Stimulated activated CD4-positive, alpha-beta T cell treated with anti-CD3 and anti-CD28 coated beads, Interleukin-15, amount 100 ng/mL, for 24 hours (primary cell): ENCODE results near the gene ADCYAP1R1.

ENCODE experiments used
- DNase-seq: peaks from one replicate; pipeline ENCODE4 v3.0.0-alpha.2; 2020

ADCYAP1R1 gene

GRCh38 chr7:31108097-31108657, 56.1 kb downstream of the ADCYAP1R1 start:
- no peak for DNase-seq

DNA sequence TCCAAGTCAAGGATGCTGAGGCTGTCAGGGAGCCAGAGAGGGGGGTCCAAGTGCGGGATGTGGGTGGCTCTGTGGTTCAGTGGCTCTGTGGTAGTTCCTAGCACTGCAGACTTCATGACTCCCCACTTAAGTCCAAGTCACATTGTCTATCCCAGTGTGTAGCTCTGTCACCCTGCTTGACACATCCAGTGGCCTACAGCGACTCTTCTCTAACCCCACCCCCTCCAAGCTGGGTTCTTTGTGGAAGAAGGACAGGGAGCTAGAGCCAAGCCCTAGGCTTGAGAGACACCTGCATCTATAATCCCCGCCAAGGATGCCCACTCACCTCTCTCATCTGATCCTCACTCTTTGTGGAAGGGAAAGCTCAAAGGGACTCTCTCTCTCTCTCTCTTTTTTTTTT, 57.6 kb downstream of the ADCYAP1R1 start:
- no peak for DNase-seq

- no peak for DNase-seq
These were observed 58.4 kb downstream of the ADCYAP1R1 start for GRCh38 chr7:31110331-31111108.

DNA sequence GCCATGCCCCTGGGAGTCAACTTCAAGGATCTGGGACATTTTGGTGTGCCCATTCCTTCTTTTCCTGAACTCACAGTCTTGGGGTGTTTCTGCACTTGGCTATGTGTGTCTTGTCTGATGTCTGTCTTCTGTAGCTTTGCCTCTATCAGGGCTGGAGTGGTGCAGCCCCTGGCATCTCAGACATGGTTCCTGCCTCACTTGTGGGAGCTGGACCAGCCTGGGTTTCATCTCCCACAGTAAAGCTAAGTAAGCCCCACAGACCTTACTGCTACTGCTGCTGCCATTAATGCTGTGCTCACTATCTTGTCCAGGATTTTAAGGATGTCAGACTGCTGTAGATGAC, 59.0 kb downstream of the ADCYAP1R1 start:
- no peak for DNase-seq

DNA sequence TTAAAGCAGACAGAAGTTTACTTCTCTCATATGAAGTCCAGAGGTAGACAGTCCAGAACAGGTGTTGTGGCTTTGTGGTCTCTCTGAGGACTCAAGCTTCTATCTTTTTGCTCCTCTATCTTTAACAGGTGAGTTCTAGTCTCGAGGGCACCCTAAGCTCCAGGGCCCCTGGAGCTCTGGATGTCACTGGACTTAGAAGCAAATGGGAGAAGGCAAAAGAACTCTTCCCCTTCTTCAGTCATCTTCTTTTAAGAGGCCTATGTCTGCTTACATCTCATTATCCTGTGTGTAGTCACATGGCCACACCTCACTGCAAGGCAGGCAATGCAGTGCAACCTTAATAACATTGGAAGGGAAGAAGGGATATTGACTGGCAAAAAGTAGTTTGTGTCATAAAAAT, 61.6 kb downstream of the ADCYAP1R1 start:
- no peak for DNase-seq

DNA sequence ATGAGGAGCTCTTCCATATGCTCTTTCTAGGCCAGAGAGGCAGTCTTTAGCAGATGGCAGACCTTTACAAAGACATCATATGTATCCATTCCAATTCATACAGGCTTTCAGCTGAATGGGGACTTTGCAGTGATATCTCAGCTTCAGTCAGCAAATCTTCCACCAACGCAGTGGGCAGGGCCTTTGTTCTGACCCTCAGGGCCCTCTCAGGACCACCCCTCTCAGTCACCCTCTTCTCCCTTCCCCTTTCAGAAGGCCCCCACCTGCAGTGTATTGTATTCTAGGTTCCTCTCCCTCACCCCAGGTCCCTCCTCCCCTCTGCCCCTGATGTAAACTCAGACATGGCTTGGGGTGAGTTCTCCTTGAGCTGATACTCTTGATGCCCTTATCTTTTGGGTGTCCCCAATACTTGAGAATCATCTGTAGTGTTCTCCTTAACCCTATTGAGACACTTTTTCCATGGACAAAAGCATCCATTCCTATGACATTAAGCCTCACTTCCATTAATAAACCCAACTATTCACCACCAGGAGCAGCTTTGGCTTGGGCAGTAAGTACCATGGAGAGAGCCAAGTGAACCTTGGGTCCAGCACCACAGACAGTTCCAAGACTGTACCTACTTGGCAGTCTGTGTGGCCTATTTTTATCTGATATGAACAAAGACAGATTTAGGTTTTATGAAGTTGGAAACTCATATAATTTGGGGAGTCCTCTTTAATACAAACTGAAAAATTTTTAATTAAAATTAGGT, 62.7 kb downstream of the ADCYAP1R1 start:
- DNase-seq, result no peak

- DNase-seq, result no peak
These were observed 64.5 kb downstream of the ADCYAP1R1 start for GRCh38 chr7:31116615-31117014.

GRCh38 chr7:31119249-31119648, 67.1 kb downstream of the ADCYAP1R1 start:
- no peak for DNase-seq

DNA sequence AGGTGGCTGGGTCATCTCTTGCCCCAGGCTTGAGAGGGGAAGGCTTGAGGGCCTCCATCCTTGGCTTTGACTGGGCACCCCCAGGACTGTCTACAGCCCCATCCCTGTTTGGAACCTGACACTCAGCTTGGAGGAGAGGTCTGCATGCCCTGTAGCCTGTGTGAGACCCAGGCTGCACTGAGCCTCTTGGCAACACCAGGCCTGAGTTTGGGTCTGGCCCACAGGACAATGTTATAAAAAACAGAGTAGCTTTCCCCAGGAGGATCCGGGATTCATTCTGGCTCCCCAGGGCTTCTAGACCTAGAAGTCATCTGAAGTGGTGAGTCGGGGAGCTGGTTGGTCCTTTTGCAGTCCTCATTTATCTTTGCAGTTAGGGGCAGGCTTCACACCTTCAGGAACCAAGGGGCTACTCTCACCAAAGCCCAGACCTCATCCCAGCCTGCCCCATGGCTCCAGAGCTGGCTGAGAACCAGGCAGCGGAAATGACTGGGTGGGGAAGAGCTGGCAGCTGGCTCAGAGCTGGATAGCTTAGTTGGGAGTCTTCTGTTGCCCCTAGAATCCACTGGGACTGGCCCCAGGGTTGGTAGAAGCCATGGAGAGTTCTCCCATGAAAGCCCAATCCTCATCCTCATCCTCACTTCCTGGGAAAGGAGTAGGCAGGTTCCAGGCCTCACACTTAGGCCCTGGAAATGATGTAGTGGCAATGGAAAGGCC, 68.8 kb downstream of the ADCYAP1R1 start:
- no peak for DNase-seq

- no peak for DNase-seq
These were observed 69.5 kb downstream of the ADCYAP1R1 start for GRCh38 chr7:31121601-31122000.

GRCh38 chr7:31122649-31123058, 70.5 kb downstream of the ADCYAP1R1 start:
- DNase-seq, result peak; percentile 47

DNA sequence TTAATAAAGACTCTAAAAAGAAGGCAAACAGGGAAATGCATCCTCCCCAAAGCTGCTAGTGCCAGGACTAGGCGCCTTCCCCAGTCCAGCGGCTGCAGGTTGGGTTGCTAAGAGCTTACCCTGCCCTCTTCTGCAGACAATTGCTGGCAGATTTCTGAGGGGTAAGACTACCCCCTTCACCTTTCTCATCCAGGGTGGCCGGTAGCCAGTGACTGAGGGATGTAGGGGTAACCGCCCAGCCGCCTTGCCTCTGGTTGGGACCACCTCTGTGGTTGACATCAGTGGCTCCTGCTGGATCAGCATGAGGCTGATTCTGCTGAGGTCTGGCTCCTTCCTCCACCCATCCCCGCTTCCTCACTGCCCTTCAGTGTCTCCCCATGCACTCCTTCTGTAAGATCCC, 71.2 kb downstream of the ADCYAP1R1 start:
- DNase-seq, result no peak

DNA sequence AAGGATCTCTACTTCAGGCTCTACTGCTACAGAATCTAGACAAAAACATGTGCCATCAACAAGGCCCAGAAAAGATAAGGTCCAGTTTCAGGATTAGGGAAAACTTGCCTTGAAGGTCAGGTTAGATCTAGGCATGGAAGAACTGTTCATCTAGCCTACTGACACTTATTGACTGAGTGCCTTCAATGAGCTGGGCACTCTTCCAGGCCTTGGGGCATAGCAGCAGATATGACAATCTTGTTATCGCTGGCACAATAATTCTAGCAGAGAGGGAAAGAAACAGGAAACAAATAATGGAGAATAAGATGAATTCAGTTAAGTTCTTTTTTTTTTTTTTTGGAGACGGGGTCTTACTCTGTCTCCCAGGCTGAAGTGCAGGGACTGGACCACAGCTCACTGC, 71.6 kb downstream of the ADCYAP1R1 start:
- DNase-seq, result no peak

DNA sequence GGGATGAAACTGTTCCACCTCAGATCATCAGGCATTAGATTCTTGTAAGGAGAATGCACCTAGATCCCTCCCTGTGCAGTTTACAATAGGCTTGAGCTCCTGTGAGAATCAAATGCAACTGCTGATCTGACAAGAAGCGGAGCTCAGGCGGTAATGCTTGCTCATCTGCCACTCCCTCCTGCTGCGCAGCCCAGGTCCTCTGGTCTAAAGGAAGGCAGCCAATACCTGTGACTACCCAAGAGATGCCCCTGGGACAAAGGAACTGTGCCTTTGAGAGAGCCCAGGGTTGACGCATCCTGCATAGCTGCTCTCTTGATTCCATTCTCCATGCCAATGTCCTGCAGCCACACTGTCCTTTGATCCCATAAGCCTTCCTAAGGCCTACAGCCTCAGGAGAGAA, 73.1 kb downstream of the ADCYAP1R1 start:
- no peak for DNase-seq

- no peak for DNase-seq
These were observed 74.9 kb downstream of the ADCYAP1R1 start for GRCh38 chr7:31126976-31127375.

DNA sequence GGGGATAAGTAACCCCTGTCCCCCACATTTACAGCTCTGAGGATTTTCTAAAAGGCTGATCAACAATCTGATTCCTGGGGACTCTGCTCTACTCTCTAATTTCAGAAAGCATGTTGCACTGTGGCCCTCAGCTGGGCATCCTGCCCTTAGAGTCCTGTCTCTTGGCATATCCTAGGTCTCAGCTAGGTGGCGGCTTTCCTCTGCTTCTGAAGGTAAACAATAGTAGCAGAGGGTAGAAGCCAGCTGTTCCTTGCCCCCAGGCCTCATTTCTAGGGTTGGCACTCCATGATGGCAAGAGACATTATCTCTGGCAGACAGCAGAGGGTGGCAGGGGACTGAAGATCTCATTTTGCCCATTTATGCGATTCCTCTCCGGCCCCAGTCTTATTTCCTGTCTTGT, 77.0 kb downstream of the ADCYAP1R1 start:
- DNase-seq, result no peak

- no peak for DNase-seq
These were observed 81.4 kb downstream of the ADCYAP1R1 start for GRCh38 chr7:31133497-31133896.

- DNase-seq, result peak; percentile 64
These were observed 82.4 kb downstream of the ADCYAP1R1 start for GRCh38 chr7:31134246-31135188.

DNA sequence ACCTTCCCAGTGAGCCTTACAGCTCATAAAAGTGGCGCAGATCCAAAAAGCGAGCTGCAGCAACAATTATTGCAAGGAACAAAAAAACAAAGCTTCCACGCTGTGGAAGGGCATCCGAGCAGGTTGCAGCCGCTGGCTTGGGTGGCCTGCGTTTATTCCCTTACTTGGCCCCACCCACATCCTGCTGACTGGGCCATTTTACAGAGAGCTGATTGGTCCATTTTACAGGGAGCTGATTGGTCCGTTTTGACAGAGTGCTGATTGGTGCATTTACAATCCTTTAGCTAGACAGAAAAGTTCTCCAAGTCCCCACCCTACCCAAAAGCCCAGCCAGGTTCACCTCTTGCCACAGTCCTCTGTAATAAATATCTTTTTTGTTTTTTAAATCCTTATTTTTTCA, 85.1 kb downstream of the ADCYAP1R1 start:
- no peak for DNase-seq

- no peak for DNase-seq
These were observed 93.2 kb downstream of the ADCYAP1R1 start for GRCh38 chr7:31145339-31145738.

DNA sequence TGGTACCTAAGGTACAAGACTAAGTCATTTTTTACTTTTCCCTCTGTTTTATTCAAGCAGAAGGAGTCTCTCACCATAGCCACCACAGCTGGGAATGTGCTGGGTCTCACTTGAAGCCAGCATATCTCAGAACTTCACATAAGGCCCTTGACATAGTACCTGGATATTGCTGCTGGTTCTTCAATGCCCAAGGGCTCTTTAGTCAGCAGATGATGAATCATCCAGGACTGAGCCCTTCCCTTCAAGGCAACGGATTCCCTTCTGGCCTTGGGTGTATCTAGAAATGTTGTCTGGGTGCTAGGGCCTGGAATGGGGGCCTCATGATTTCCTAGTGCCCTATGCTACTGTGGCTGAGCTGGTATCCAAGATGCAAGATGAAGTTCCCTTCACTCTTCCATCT, 93.9 kb downstream of the ADCYAP1R1 start:
- no peak for DNase-seq

DNA sequence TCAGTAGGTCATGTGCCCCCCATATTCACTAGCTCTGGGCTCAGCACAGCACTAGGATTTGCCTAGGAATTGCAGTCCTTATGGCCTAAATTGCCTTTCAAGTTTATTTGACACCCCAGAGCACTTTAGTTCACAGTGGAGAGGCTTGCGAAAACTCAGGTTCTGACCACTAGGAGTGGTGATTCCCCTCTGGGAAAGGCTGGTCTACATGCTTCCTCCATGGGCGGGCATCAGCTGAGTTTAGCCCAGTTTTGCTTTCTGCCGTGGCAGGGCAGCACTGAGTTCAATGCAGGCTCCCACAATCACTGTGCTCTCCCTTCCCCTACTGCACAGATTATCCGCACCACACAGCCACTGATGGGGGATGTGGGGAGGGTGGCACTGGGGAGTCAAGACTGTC, 94.4 kb downstream of the ADCYAP1R1 start:
- DNase-seq, result no peak
